ENCODE results near the gene THTPA.
"Not testable (repeated sequence)": the region's sequence is repeated elsewhere in the genome, so short reads cannot be mapped to it uniquely, and the experiment has no call there.

THTPA gene

GRCh38 chr14:23568600-23569331 is 12.7 kb downstream of the THTPA start:
- DNase-seq: no peak

- no peak for DNase-seq
These were observed 13.5 kb downstream of the THTPA start for GRCh38 chr14:23569443-23570151.

- no peak for DNase-seq
These were observed 14.9 kb downstream of the THTPA start for GRCh38 chr14:23570806-23571483.

GRCh38 chr14:23571701-23572523 is 15.8 kb downstream of the THTPA start:
- no peak for DNase-seq

- DNase-seq: no peak
These were observed 16.4 kb downstream of the THTPA start for GRCh38 chr14:23572524-23572828.

GRCh38 chr14:23572836-23573235 is 16.8 kb downstream of the THTPA start:
- DNase-seq: no peak

- DNase-seq: no peak
These were observed 17.4 kb downstream of the THTPA start for GRCh38 chr14:23573384-23574015.

- no peak for DNase-seq
These were observed 21.1 kb downstream of the THTPA start for GRCh38 chr14:23577004-23577681.

- DNase-seq: no peak
These were observed 21.8 kb downstream of the THTPA start for GRCh38 chr14:23577710-23578392.

GRCh38 chr14:23578560-23579310 is 22.7 kb downstream of the THTPA start, which contains the start of gene JPH4:
JPH4 (minus strand) TSS chr14:23578790; CDS start chr14:23577453, 1,337 bp downstream.
- no peak for DNase-seq

GRCh38 chr14:23579311-23579630 is 23.2 kb downstream of the THTPA start:
- no peak for DNase-seq

GRCh38 chr14:23579739-23580138 is 23.7 kb downstream of the THTPA start:
- no peak for DNase-seq

GRCh38 chr14:23580152-23580926 is 24.3 kb downstream of the THTPA start:
- no peak for DNase-seq

- DNase-seq: no peak
These were observed 24.8 kb downstream of the THTPA start for GRCh38 chr14:23580948-23581281.

- no peak for DNase-seq
These were observed 27.1 kb downstream of the THTPA start for GRCh38 chr14:23582906-23583760.

GRCh38 chr14:23583761-23584526 is 27.9 kb downstream of the THTPA start:
- DNase-seq: not testable (repeated sequence)

GRCh38 chr14:23584527-23585203 is 28.6 kb downstream of the THTPA start:
- DNase-seq: not testable (repeated sequence)
